NCI-H128 (cell line): ENCODE data around the gene PDCD4.
A peak's percentile ranks its signal among the peaks of the same experiment; 100 is the strongest.

Experiments
- DNase-seq: peaks from one replicate; lab custom pipeline; 2025; ENCODE audit not compliant: unreplicated experiment; lab: John Stamatoyannopoulos, UW

Gene PDCD4

GRCh38 chr10:110871298-110872084 lies at the start of gene PDCD4:
Gene PDCD4 (plus strand): TSS chr10:110871928. CDS start chr10:110876028, 4,100 bp downstream.
- DNase-seq, result peak; percentile 90

- no peak for DNase-seq
Measured at GRCh38 chr10:110822035-110822711, 49.6 kb upstream of the PDCD4 start.

GRCh38 chr10:110822712-110823311 lies 48.9 kb upstream of the PDCD4 start:
- DNase-seq, result no peak

GRCh38 chr10:110824152-110824441 lies 47.6 kb upstream of the PDCD4 start:
- no peak for DNase-seq

- DNase-seq, result no peak
Measured at GRCh38 chr10:110824660-110825059, 47.1 kb upstream of the PDCD4 start.

GRCh38 chr10:110825508-110825907 lies 46.2 kb upstream of the PDCD4 start:
- DNase-seq, result no peak

GRCh38 chr10:110827410-110827809 lies 44.3 kb upstream of the PDCD4 start:
- no peak for DNase-seq

- no peak for DNase-seq
Measured at GRCh38 chr10:110827875-110828274, 43.9 kb upstream of the PDCD4 start.

- DNase-seq, result no peak
Measured at GRCh38 chr10:110828525-110828924, 43.2 kb upstream of the PDCD4 start.

GRCh38 chr10:110829721-110830410 lies 41.9 kb upstream of the PDCD4 start:
- DNase-seq, result no peak

GRCh38 chr10:110833234-110833940 lies 38.3 kb upstream of the PDCD4 start:
- peak; percentile 39 for DNase-seq

GRCh38 chr10:110833941-110834628 lies 37.6 kb upstream of the PDCD4 start:
- DNase-seq, result no peak

GRCh38 chr10:110834629-110835301 lies 37.0 kb upstream of the PDCD4 start:
- no peak for DNase-seq

GRCh38 chr10:110835841-110836240 lies 35.9 kb upstream of the PDCD4 start:
- DNase-seq, result no peak

- DNase-seq, result no peak
Measured at GRCh38 chr10:110836706-110837105, 35.0 kb upstream of the PDCD4 start.

GRCh38 chr10:110837418-110838171 lies 34.1 kb upstream of the PDCD4 start:
- no peak for DNase-seq

GRCh38 chr10:110840225-110840922 lies 31.4 kb upstream of the PDCD4 start:
- DNase-seq, result no peak

GRCh38 chr10:110840923-110841428 lies 30.8 kb upstream of the PDCD4 start:
- no peak for DNase-seq
